Endodermal cell (in vitro differentiated cells): ENCODE data around the gene FKBP2. TPM values are rescaled to one million over a fixed set of nuclear protein-coding genes. Genes with fewer than 3 reads are reported as not detected.

Source experiments
- DNase-seq: peaks from one replicate; pipeline ENCODE4 v3.0.0-alpha.2; 2017
- H3K27ac ChIP-seq: 2 replicates; pipeline ENCODE4 v1.5.1; 2013; ENCODE audit warnings: mild to moderate bottlenecking, low read depth, low read length, moderate library complexity
- H3K27me3 ChIP-seq: 2 replicates; pipeline ENCODE4 v1.6.1; 2013; ENCODE audit warnings: mild to moderate bottlenecking, low read length, moderate library complexity; ENCODE audit not compliant: insufficient read depth, control insufficient read depth, poor library complexity, severe bottlenecking
- H3K36me3 ChIP-seq: 2 replicates; pipeline ENCODE4 v1.7.0; 2013; ENCODE audit warnings: mild to moderate bottlenecking, low read length, moderate library complexity; ENCODE audit not compliant: control insufficient read depth, insufficient read depth
- H3K4me1 ChIP-seq: one replicate; pipeline ENCODE4 v1.7.0; 2013; ENCODE audit warnings: low read length; ENCODE audit not compliant: control insufficient read depth, insufficient read depth
- H3K4me3 ChIP-seq: 2 replicates; pipeline ENCODE4 v1.5.1; 2013; ENCODE audit warnings: mild to moderate bottlenecking, low read length, moderate library complexity
- H3K9ac ChIP-seq: 2 replicates; pipeline ENCODE4 v1.6.1; 2013; ENCODE audit warnings: mild to moderate bottlenecking, low read length, moderate library complexity; ENCODE audit not compliant: poor library complexity, severe bottlenecking; ENCODE audit errors: extremely low read depth
- H3K9me3 ChIP-seq: 2 replicates; pipeline ENCODE4 v1.6.1; 2013; ENCODE audit warnings: mild to moderate bottlenecking, low read length, moderate library complexity; ENCODE audit not compliant: control insufficient read depth
- H3K27ac Mint-ChIP-seq: 2 replicates; pipeline ENCODE4 v1.8.0; 2020; ENCODE audit warnings: mixed read lengths
- H3K27me3 Mint-ChIP-seq: 2 replicates; pipeline ENCODE4 v1.8.0; 2021; ENCODE audit warnings: mild to moderate bottlenecking, mixed read lengths; ENCODE audit not compliant: insufficient read depth
- H3K36me3 Mint-ChIP-seq: 2 replicates; pipeline ENCODE4 v1.8.0; 2020; ENCODE audit warnings: low read depth, mixed read lengths
- H3K4me1 Mint-ChIP-seq: 2 replicates; pipeline ENCODE4 v1.8.0; 2020; ENCODE audit warnings: mixed read lengths
- H3K4me3 Mint-ChIP-seq: 2 replicates; pipeline ENCODE4 v1.8.0; 2020; ENCODE audit warnings: mild to moderate bottlenecking, moderate library complexity, mixed read lengths
- H3K9me3 Mint-ChIP-seq: 2 replicates; pipeline ENCODE4 v1.8.0; 2020; ENCODE audit warnings: mild to moderate bottlenecking, mixed read lengths
- WGBS, 2 experiments: methylation state at CpG; one replicate each; pipeline versions ENCODE4 v1.1.5 to v1.1.7; 2013; ENCODE audit warnings: missing lambda C conversion rate in 2 of 2, mixed read lengths in 1 of 2; ENCODE audit not compliant: insufficient coverage in 1 of 2, insufficient read length in 1 of 2; 5-methylcytosine and 5-hydroxymethylcytosine counted together
- total RNA-seq, 2 donors: library from RNA; stranded (reverse); fragmentation: NEBNext Ultra II Directional in 1 of 2; extraction: Animal tissue kit (Norgen Biotek cat#: 25700) in 1 of 2; gene quantifications; 2 replicates in 1 of 2; 3 replicates in 1 of 2; pipeline ENCODE4 v1.2.1, GENCODE V29; 2021
- TF ChIP-seq, protein P1 (sequence below): fragments of 200-600 bp; sonication (generic); conservative IDR thresholded peaks from 2 replicates; pipeline ENCODE4 v1.5.0; 2021; ENCODE audit warnings: antibody characterized with exemption, mild to moderate bottlenecking

Gene FKBP2
- total RNA-seq, 2 donors from 2014 or later = 44.6 to 53.7 TPM

DNA sequence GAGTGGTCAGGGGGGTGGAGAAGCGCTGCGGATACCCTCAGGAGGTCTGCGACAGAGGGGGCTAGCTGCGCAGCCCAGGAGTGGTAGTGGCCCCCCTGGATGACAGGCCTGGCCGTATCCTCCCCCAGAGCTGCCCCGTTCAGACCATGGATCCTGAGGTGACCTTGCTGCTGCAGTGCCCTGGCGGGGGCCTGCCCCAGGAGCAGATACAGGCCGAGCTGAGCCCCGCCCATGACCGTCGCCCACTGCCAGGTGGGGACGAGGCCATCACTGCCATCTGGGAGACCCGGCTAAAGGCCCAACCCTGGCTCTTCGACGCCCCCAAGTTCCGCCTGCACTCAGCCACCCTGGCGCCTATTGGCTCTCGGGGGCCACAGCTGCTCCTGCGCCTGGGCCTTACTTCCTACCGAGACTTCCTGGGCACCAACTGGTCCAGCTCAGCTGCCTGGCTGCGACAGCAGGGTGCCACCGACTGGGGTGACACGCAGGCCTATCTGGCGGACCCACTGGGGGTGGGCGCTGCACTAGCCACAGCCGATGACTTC lies 14.3 kb upstream of the FKBP2 start:
- Mint-ChIP-seq H3K4me3 (peak overlapping the region; percentile 74), H3K27ac (no peak overlapping the region), H3K27me3 (peaks cover 2% of the 10 kb centered on the region), H3K36me3 (no peaks in the 10 kb centered on the region), H3K4me1 (peaks cover 13% of the 10 kb centered on the region), H3K9me3 (no peaks in the 10 kb centered on the region)
- peak; percentile 76 for DNase-seq
- peak overlapping the region; percentile 92 for H3K4me3 ChIP-seq
- H3K9me3 ChIP-seq = no peaks in the 10 kb centered on the region
- no peaks in the 10 kb centered on the region for H3K27me3 ChIP-seq
- no peak overlapping the region for H3K27ac ChIP-seq
- H3K9ac ChIP-seq = peak overlapping the region; percentile 57
- WGBS, 2 experiments = 15 to 39% methylated on average over 11 to 26 of the region's 26 CpGs
- no peaks in the 10 kb centered on the region for H3K36me3 ChIP-seq
- H3K4me1 ChIP-seq = peaks cover 4% of the 10 kb centered on the region
- TF ChIP-seq, protein P1, sequence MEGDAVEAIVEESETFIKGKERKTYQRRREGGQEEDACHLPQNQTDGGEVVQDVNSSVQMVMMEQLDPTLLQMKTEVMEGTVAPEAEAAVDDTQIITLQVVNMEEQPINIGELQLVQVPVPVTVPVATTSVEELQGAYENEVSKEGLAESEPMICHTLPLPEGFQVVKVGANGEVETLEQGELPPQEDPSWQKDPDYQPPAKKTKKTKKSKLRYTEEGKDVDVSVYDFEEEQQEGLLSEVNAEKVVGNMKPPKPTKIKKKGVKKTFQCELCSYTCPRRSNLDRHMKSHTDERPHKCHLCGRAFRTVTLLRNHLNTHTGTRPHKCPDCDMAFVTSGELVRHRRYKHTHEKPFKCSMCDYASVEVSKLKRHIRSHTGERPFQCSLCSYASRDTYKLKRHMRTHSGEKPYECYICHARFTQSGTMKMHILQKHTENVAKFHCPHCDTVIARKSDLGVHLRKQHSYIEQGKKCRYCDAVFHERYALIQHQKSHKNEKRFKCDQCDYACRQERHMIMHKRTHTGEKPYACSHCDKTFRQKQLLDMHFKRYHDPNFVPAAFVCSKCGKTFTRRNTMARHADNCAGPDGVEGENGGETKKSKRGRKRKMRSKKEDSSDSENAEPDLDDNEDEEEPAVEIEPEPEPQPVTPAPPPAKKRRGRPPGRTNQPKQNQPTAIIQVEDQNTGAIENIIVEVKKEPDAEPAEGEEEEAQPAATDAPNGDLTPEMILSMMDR = no peak

DNA sequence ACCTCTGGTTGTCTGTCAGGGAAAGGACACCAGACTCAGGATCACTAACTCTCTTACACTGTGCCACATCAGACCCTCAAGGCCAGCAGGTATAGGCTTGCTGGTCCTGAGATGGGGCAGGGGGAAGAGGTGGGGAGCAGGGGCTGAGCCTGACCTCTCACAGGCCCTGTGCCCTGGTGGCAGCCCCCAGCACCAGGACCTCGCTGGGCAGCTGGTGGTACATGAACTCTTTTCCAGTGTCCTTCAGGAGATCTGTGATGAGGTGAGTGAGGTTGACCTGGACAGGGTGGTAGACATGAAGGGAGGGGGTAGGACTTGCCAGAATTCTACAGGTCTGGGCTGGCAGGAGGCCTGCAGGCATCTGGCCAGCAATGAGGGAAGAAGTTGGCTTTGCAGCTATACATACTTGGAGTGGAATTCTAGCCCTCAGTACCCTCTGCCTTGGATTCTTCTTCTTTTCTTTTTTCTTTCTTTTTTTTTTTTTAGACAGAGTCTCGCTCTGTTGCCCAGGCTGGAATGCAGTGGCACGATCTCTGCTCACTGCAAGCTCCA lies 13.4 kb upstream of the FKBP2 start:
- no peaks in the 10 kb centered on the region for H3K9me3 ChIP-seq
- WGBS, 2 experiments = 96% methylated on average over 3 of the region's 3 CpGs; no CpG with 5 or more reads in 1 of the 2 experiments

DNA sequence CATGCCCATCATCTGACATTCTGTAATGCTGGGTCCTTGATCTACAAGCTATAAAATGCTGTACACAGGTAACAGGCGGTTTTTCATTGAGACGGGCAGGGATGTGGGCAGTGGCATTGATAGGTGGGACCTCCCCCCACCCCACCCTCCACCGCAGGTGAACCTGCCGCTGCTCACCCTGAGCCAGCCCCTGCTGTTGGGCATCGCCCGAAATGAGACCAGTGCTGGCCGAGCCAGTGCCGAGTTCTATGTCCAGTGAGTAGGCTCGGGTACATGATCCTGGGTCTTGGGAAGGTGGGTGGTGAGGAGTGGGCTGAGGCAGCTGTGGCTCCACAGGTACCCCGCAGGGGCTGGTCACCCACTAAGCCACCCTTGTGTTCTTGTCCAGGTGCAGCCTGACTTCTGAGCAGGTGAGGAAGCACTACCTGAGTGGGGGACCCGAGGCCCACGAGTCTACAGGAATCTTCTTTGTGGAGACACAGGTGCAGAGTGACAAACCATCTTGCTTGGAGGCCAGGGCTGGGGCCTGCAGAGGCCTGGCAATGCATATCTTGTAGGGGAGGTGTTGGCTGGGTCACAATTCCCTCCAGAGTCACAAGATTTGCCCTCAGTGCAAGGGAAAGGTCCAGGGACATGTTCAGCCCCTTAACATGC lies 11.7 kb upstream of the FKBP2 start:
- H3K9me3 ChIP-seq = no peaks in the 10 kb centered on the region
- H3K4me3 ChIP-seq = no peak overlapping the region
- TF ChIP-seq, protein P1 = no peak

More for the DNA sequence above, 13.4 kb upstream of the FKBP2 start:
- Mint-ChIP-seq H3K27ac (no peak overlapping the region), H3K27me3 (peaks cover 5% of the 10 kb centered on the region), H3K9me3 (no peaks in the 10 kb centered on the region), H3K4me3 (peak overlapping the region; percentile 74), H3K4me1 (peaks cover 13% of the 10 kb centered on the region), H3K36me3 (no peaks in the 10 kb centered on the region)
- peak overlapping the region; percentile 92 for H3K4me3 ChIP-seq
- H3K36me3 ChIP-seq = no peaks in the 10 kb centered on the region
- no peak for DNase-seq
- TF ChIP-seq, protein P1 = no peak
- H3K4me1 ChIP-seq = peaks cover 4% of the 10 kb centered on the region
- no peaks in the 10 kb centered on the region for H3K27me3 ChIP-seq
- no peak overlapping the region for H3K27ac ChIP-seq
- H3K9ac ChIP-seq = no peak overlapping the region

More for the DNA sequence above, 11.7 kb upstream of the FKBP2 start:
- Mint-ChIP-seq H3K4me1 (peaks cover 13% of the 10 kb centered on the region), H3K27me3 (peaks cover 6% of the 10 kb centered on the region), H3K4me3 (peak overlapping the region; percentile 72), H3K9me3 (no peaks in the 10 kb centered on the region), H3K36me3 (no peaks in the 10 kb centered on the region), H3K27ac (peak overlapping the region; percentile 64)
- H3K27ac ChIP-seq = peak overlapping the region; percentile 74
- no peaks in the 10 kb centered on the region for H3K27me3 ChIP-seq
- WGBS, 2 experiments = 89 to 94% methylated on average over 5 to 12 of the region's 12 CpGs
- no peaks in the 10 kb centered on the region for H3K36me3 ChIP-seq
- DNase-seq = no peak
- peaks cover 4% of the 10 kb centered on the region for H3K4me1 ChIP-seq
- H3K9ac ChIP-seq = no peak overlapping the region
